ENCODE data around the gene DNAJB12. TPM values are rescaled to one million over a fixed set of nuclear protein-coding genes. Genes with fewer than 3 reads are reported as not detected.
"Not testable (repeated sequence)": the region's sequence is repeated elsewhere in the genome, so short reads cannot be mapped to it uniquely, and the experiment has no call there.

Gene DNAJB12
- polyA plus RNA-seq, 5 donors = 23.9 to 28.6 (median 26.3) TPM

- no peak for DNase-seq
These were observed 1.4 kb upstream of the DNAJB12 start for GRCh38 chr10:72356115-72356514.

- no peak for DNase-seq
These were observed 466 bp upstream of the DNAJB12 start for GRCh38 chr10:72355214-72355555.

GRCh38 chr10:72353965-72354355, 759 bp downstream of the DNAJB12 start:
- DNase-seq = no peak

GRCh38 chr10:72353028-72353964, 1.4 kb downstream of the DNAJB12 start:
- DNase-seq = no peak

- no peak for DNase-seq
These were observed 3.2 kb downstream of the DNAJB12 start for GRCh38 chr10:72351479-72351878.

GRCh38 chr10:72349438-72349837, 5.3 kb downstream of the DNAJB12 start:
- no peak for DNase-seq

- DNase-seq = no peak
These were observed 6.4 kb downstream of the DNAJB12 start for GRCh38 chr10:72348282-72348681.

DNA sequence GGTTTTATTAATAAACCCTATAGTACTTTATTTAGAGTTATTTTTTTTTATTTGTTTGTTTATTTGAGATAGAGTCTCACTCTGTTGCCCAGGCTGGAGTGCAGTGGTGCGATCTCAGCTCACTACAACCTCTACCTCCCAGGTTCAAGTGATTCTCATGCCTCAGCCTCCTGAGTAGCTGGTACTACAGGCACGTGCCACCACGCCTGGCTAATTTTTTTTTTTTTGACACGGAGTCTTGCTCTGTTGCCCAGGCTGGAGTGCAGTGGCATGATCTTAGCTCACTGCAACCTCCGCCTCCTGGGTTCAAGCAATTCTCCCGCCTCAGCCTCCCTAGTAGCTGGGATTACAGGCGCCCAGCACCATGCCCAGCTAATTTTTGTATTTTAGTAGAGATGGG, 8.6 kb downstream of the DNAJB12 start:
- DNase-seq = not testable (repeated sequence)

GRCh38 chr10:72344932-72345331, 9.8 kb downstream of the DNAJB12 start:
- DNase-seq = no peak

DNA sequence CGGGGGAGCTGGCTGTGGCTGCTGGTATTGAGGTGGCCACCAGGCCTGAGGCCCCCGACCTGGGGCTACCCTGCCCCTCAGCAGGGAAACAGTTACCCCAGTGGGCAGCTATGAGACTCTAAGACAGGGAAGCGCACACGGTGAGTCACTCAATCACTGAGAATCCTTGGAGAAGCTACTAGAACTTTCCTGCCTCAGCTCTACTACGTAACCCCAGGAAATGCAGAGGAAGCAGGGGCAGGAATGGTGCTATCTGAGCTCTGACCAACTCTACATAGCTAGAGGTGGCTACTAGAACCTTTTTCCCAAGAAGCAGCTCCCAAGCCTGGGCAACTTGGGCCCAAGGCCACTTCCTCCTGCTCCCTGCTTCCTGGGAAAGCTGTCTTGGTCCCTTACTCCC, 11.8 kb downstream of the DNAJB12 start:
- DNase-seq = no peak

DNA sequence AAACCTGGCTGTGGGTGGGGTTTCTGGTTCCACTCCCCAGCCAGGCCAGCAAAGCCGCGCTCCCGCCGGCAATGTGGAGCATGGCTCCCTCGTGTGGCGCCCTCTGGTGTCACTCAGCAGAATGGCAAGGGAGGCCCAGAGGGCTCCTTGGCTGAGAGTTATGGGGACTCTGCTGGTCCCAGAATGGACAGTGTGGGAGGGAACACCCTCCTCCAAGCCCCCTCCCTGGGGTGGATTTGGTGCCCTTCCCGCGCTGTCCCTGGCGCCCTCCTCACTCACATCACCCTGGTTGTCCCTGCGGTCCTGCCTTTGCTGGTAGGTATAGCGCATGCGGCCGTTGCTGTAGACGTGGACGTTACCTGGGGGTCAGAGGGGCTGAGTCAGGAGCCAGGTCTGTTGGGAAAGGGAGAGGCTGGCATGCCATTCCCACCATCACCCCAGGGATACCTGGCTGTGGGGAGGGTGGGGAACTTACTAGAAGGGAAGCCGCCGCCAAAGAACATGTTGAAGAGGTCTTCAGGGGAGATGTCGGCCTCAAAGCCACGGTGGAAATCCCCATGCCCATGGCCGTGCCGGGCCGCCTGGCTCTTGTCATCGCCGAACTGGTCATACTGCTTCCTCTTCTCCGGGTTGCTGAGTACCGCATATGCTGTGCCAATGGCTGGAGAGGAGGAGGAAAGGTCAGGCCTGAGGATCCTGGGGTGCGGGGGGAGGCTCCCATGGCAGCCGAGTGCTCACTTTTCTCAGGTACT, 14.0 kb downstream of the DNAJB12 start:
- no peak for DNase-seq

DNA sequence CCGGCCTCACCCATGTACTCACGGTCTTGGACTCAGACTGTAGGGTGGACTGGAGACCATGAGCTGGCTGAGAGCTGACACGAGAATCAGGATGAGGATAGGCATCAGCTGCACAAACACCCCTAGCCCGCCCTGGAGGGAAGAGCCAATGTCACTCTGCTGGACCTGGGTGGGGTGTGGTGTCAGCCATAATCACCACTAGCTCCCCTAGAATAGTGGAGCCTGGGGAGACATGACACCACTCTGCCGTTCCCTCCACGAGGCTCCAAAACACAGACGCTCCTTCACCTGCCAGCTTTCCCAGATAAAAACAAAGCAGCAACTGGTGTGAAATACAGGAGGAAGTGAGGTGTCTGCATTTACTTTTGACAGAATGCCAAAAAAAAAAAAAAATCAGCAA, 16.5 kb downstream of the DNAJB12 start:
- no peak for DNase-seq

GRCh38 chr10:72337722-72338121, 17.0 kb downstream of the DNAJB12 start:
- no peak for DNase-seq

DNA sequence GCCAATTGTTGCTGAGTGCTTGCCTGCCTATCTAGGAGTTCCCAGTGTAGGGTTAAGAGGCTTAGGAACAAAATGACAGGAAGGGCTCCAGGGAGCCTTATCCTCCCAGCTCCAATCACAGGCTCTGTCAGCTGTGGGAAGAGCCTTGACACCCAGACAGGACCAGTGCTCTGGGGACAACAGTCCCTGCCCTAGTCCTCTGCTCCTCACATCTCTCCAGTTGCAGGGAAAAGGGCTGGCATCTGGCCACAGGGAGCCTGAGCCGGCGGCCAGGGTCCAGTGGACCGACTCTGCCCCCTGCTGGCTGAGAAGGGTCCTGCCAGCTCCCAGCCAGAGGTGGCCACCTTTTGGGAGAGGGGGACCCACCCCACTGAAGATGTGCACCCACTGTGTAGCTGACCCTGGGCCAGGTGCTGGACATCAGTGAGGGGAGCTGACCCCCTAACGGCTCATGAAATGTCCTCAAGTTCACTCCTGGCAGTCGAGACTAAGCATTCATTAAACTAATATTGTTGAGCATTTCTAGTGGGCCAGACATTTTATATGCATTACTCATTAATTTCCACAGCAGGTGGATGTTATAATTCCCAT, 17.6 kb downstream of the DNAJB12 start:
- DNase-seq = no peak

GRCh38 chr10:72336259-72337038, 18.3 kb downstream of the DNAJB12 start:
- no peak for DNase-seq

DNA sequence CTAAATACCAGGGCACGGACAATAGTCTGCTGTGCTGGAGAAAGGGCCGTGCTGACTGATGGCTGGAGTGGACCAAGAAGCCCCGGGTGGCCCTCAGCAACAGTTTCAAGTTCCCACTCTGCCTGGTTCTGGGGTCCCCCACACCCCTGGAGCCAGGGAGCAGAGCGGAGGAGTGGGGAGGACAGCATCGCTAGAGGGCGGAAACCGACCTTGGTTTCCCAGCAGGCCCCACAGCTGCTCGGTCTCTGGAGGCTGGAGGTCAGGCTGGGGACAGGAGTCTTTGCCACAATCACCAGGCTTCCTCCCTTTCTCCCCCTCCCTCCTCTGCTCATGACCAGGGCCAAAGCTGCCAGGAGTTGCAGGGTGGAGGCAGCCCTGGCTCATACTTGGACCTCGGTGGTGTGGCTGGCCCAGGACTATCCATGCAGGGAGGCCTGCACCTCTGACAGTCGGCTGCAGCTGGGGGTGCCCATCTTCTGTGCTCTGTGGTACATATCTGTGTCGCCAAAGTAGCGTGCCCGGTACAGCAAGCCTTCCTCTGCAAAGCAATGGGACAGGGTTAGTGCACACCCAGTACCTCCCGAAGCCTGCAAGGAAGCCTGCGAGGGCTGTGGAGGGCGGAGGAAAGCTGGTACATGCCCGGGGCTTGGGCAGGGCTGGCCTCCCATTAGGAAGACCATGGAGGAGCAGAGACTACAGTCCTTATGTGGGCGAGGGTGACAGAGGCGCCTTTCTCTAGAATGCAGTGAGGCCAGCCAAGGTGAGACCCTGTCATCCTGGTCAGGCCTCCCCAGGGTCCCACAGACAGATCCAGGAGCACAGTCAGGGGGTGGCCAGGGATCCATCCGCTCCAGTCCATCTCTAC, 19.1 kb downstream of the DNAJB12 start:
- no peak for DNase-seq

GRCh38 chr10:72334825-72335393, 19.8 kb downstream of the DNAJB12 start:
- DNase-seq = no peak

DNA sequence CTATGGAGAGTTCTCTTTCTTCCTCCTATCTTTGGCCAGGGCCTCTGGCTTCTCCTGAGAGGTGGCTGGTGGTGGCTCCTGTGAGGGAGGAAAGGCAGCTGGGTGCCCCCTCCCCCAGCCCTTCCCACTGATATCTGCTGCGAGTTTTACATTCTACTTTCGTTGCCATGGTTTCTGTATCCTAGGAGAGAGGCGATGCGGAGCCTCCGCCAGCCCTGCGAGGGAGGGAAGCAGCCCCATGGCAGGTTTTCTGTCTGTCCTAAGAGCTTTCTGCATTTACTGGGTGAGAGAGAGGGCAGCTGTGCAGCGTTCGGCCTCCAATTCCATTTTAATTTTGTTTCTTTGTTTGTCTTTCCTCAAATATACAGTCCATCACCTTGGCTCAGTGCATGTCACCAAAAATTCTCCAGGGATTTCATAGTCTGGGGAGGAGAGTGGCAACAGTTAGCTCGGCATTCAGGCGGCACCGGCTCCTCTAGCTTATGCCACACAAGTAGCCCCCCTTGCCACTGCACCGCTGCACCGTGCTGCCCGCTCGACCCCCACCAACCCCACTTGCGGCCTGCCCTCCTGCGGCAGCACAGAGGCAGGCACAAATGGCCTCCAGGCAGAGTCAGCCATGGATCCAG, 20.4 kb downstream of the DNAJB12 start:
- DNase-seq = no peak

- DNase-seq = no peak
These were observed 21.4 kb downstream of the DNAJB12 start for GRCh38 chr10:72333112-72334015.

All from right lung (tissue), 5 donors.